ENCODE measurements around the gene RASL10B.

Gene RASL10B

DNA sequence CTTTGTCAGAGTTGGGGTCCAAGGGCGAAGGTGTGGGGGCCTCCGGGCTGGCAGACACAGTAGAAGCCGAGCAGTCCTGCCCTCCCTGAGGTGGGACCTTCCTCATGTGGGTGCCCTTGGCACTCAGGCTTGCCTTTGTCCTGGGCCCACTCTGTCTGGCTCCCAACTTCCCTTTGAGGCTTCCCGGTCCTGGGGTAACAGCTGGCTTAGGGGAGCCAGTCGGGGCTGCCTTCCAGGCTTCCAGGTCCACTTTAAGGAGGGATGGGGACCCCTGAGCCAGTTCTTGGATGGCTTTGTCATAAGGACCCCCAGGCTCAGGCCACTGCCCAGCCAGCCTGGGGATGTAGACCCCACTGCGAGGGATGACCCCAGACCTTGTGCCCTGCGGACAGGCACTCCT lies 13.8 kb downstream of the RASL10B start:
- no peak for DNase-seq (ENCODE audit: low read depth in 1 of 2, low spot score in 1 of 2)
- TF ChIP-seq SPI1 (IDR thresholded peaks at IDR 0.05; ENCODE audit: borderline replicate concordance, low read depth) (no peak), GABPA (IDR thresholded peaks at IDR 0.05; ENCODE audit: low read depth) (no peak), POLR2AphosphoS5 (IDR thresholded peaks at IDR 0.05; ENCODE audit: low read depth) (no peak)
- TF ChIP-seq, protein P1, sequence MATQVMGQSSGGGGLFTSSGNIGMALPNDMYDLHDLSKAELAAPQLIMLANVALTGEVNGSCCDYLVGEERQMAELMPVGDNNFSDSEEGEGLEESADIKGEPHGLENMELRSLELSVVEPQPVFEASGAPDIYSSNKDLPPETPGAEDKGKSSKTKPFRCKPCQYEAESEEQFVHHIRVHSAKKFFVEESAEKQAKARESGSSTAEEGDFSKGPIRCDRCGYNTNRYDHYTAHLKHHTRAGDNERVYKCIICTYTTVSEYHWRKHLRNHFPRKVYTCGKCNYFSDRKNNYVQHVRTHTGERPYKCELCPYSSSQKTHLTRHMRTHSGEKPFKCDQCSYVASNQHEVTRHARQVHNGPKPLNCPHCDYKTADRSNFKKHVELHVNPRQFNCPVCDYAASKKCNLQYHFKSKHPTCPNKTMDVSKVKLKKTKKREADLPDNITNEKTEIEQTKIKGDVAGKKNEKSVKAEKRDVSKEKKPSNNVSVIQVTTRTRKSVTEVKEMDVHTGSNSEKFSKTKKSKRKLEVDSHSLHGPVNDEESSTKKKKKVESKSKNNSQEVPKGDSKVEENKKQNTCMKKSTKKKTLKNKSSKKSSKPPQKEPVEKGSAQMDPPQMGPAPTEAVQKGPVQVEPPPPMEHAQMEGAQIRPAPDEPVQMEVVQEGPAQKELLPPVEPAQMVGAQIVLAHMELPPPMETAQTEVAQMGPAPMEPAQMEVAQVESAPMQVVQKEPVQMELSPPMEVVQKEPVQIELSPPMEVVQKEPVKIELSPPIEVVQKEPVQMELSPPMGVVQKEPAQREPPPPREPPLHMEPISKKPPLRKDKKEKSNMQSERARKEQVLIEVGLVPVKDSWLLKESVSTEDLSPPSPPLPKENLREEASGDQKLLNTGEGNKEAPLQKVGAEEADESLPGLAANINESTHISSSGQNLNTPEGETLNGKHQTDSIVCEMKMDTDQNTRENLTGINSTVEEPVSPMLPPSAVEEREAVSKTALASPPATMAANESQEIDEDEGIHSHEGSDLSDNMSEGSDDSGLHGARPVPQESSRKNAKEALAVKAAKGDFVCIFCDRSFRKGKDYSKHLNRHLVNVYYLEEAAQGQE (IDR thresholded peaks at IDR 0.05; ENCODE audit: insufficient replicate concordance, low read depth) = no peak
- TF ChIP-seq, protein P2, sequence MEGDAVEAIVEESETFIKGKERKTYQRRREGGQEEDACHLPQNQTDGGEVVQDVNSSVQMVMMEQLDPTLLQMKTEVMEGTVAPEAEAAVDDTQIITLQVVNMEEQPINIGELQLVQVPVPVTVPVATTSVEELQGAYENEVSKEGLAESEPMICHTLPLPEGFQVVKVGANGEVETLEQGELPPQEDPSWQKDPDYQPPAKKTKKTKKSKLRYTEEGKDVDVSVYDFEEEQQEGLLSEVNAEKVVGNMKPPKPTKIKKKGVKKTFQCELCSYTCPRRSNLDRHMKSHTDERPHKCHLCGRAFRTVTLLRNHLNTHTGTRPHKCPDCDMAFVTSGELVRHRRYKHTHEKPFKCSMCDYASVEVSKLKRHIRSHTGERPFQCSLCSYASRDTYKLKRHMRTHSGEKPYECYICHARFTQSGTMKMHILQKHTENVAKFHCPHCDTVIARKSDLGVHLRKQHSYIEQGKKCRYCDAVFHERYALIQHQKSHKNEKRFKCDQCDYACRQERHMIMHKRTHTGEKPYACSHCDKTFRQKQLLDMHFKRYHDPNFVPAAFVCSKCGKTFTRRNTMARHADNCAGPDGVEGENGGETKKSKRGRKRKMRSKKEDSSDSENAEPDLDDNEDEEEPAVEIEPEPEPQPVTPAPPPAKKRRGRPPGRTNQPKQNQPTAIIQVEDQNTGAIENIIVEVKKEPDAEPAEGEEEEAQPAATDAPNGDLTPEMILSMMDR (IDR thresholded peaks at IDR 0.05; ENCODE audit: insufficient read depth, low read length) = no peak
- H3K4me3 ChIP-seq (replicated peaks; ENCODE audit: insufficient read depth, low read length) = no peak overlapping the region
- H3K27me3 ChIP-seq (ENCODE audit: insufficient read depth, poor library complexity, severe bottlenecking) = peaks cover 28% of the 10 kb centered on the region
- no peak overlapping the region for H3K27ac ChIP-seq (replicated peaks)

DNA sequence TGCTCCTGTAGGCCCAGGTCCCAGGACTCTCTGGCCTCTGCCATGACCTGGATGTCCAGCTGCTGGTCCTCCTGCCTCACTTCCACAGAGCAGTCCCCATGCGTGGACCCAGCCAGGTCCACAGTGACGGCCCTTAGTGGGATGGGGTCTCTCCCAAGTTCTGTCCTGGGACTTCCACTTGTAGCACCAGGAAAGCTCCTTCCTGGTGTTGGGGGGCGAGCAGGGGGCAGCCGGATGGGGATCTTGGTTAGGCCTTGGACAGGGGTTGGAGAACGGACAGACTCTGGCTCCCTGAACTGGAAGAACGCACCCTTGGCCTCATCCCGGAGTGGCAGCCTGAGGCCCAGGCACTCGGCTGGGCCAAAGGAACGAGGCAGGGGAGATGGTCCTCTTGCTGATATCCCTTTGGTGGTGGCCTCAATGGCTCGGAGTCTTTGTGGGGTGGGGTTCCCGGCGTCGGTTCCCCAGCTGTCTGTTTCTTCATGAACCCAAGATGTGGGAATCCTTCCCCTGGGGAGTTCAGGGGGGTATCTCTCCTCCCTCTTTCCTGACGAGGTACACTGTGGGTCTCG lies 14.4 kb downstream of the RASL10B start:
- Histone ChIP-seq H3K4me3 (replicated peaks; ENCODE audit: insufficient read depth, low read length) (no peak overlapping the region), H3K27me3 (ENCODE audit: insufficient read depth, poor library complexity, severe bottlenecking) (peaks cover 28% of the 10 kb centered on the region), H3K27ac (replicated peaks) (no peak overlapping the region)
- no peak for DNase-seq (ENCODE audit: low read depth in 1 of 2, low spot score in 1 of 2)
- TF ChIP-seq, protein P1 (IDR thresholded peaks at IDR 0.05; ENCODE audit: insufficient replicate concordance, low read depth) = no peak
- no peak for TF ChIP-seq GABPA (IDR thresholded peaks at IDR 0.05; ENCODE audit: low read depth)
- TF ChIP-seq POLR2AphosphoS5 (IDR thresholded peaks at IDR 0.05; ENCODE audit: low read depth) = no peak
- TF ChIP-seq SPI1 (IDR thresholded peaks at IDR 0.05; ENCODE audit: borderline replicate concordance, low read depth) = no peak
- TF ChIP-seq, protein P2 (IDR thresholded peaks at IDR 0.05; ENCODE audit: insufficient read depth, low read length) = no peak

DNA sequence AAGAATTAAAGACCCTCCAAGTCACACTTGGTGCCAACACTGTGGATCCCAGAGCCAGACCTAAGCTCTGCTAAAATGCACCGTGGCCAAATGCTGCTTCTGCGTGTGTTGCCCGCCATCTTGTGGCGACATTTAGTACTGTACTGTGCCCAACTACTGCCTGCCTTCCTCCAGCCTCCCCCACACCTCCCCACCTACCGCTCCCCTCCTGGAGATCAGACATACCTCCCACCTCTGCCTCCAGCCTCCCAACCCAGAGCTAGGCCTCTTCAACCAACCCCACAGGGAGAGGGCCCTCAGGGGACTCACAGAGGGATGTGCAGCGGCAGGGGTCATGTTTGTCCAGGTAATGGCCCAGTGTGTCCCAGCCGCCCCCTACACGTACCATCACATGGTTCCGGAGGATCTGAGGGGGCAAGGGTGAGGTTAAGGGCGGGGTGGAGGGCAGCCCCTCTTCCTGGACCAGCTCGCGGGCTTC lies 16.1 kb downstream of the RASL10B start:
- DNase-seq (ENCODE audit: low read depth in 1 of 2, low spot score in 1 of 2) = peak; percentile 47 to 65
- Histone ChIP-seq H3K27ac (replicated peaks) (no peak overlapping the region), H3K4me3 (replicated peaks; ENCODE audit: insufficient read depth, low read length) (no peak overlapping the region), H3K27me3 (ENCODE audit: insufficient read depth, poor library complexity, severe bottlenecking) (peaks cover 25% of the 10 kb centered on the region)
- TF ChIP-seq, protein P1 (IDR thresholded peaks at IDR 0.05; ENCODE audit: insufficient replicate concordance, low read depth) = no peak
- TF ChIP-seq, protein P2 (IDR thresholded peaks at IDR 0.05; ENCODE audit: insufficient read depth, low read length) = peak; percentile 68

Data from HL-60 (cell line).